ENCODE data around the gene TPRX1.
"Not testable (repeated sequence)": the region's sequence is repeated elsewhere in the genome, so short reads cannot be mapped to it uniquely, and the experiment has no call there.

TPRX1 gene

DNA sequence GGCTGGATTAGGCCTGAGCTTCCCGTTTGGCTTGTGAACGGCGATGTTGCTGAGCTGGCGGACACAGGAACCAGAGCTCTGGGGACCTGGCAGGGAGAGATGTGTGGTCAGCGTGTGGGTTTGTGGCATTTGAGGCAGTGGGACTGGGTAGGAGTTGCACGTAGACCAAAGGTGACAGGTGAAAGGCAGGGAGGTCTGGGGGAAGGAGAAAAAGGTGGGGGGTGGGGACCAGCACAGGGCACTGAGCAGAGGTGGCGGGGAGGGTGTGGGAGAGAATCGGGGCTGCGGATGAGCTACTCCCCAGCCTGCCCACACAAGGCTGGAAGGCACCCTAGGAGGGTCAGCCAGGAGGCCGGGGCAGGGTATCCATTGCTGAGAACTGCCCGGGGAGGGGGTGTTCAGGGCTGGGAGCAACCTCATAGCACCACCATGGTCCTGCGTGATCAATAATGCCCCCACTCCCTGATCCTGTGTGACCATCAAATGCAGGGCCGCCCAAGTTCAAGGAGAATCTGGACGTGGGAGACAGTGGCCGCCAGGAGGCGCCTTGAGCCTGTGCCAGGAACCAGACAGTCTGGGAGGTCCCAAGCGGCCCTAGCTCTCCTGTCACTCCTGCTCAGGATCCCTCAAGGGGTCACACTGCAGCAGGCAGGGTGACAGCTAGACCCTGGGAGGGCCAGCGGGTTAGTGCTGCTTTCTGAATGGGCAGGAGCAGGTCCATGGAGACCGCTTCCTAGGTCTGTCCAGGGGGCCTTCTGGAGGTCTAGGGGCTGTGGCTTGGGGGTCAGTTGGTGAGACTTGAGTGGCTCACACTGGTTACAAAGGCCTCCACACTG is 38.6 kb downstream of the TPRX1 start:
- peak; percentile 39 for DNase-seq

DNA sequence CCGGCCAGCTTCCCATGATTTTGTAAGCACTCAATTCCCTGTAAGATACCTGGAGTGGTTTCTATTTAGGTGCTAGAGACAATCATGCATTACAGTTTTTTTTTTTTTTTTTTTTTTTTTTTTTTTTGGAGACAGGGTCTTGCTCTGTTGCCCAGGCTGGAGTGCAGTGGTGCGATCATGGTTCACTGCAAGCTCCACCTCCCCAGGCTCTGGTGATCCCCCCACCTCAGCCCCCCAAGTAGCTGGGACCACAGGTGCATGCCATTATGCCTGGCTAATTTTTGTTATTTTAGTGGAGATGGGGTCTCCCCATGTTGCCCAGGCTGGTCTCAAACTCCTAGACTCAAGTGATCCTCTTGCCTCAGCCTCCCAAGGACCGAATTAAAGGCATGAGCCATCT is 39.6 kb downstream of the TPRX1 start:
- DNase-seq, result not testable (repeated sequence)

GRCh38 chr19:47762615-47763308 is 41.6 kb downstream of the TPRX1 start:
- DNase-seq, result no peak

GRCh38 chr19:47762151-47762550 is 42.2 kb downstream of the TPRX1 start:
- no peak for DNase-seq

DNA sequence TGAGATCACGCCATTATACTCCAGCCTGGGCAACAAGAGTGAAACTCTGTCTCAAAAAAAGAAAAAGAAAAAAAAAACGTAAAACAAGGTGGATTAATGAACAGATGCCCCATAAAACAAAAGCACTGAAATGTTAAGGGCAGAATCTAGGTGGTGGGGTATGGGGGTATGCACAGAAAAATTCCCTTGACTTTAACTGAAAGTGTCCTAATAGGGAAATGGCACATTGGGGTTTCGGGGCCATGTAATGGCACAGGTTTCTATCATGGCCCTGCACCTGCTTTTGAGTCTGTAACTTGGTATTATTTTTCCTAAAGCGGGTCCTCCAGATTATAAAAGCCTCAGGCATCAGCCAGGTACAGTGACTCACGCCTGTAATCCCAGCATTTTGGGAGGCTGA is 42.8 kb downstream of the TPRX1 start:
- DNase-seq, result no peak

- DNase-seq, result no peak
These were observed 43.7 kb downstream of the TPRX1 start for GRCh38 chr19:47760632-47760999.

GRCh38 chr19:47758443-47758804 is 45.9 kb downstream of the TPRX1 start:
- no peak for DNase-seq

DNA sequence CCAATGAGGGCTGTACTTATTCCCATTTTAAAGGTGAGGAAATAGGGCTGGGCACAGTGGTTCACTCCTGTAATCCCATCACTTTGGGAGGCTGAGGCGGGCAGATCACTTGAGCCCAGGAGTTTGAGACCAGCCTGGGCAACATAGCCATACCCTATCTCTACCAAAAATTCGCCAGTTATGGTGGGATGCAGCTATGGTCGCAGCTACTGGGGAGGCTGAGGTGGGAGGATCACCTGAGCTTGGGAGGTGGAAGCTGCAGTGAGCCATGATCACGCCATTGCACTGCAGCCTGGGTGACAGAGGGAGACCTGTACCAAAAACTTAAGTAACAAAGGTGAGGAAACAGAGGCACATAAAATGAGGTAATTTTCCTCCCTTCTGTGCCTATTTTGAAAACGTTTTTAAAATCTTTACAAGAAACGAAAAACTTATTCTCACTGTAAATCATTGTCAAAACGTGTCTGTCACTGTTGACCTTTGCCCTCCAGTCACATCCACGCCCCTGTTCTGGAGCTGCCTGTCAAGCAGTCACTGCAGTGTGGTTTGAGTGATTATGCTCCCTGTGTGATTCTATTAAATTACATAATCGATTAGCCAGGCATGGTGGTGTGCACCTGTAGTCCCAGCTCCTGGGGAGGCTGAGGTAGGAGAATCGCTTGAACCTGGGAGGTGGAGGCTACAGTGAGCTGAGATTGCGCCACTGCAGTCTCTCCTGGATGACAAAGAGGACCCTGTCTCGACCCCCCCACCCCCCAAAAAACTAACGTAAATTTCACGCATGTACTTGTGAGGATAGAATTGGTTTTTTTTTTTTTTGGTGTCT is 46.5 kb downstream of the TPRX1 start:
- DNase-seq, result no peak

DNA sequence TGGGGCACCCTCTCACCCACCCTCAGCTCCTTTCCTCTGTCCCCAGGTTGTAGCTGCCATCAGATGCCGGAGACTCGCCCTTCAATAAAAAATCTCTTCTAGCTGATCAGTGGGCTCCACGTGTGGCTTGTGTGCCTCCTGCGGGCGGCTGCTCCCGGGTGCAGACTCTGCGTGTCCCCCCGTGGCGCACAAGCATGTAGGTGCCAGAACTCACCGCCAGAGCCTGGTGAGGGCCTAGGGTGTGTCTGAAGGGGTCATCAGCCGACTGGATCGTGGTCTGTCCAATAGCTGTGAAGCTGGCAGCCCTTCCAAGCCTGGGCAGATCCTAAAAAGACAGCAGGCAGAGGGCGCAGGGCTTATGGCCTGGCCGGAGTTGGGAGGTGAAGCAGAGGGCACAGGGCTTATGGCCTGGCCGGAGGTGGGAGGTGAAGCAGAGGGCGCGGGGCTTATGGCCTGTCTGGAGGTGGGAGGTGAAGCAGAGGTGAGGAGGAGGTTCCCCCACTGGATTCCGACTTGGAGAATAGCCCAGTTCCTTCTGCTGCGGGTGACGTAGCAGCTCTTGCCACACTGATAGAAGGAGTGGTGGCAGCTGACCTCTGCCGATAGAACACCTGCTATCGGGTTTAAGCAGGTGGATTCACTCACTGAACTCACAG is 47.3 kb downstream of the TPRX1 start:
- DNase-seq, result no peak

DNA sequence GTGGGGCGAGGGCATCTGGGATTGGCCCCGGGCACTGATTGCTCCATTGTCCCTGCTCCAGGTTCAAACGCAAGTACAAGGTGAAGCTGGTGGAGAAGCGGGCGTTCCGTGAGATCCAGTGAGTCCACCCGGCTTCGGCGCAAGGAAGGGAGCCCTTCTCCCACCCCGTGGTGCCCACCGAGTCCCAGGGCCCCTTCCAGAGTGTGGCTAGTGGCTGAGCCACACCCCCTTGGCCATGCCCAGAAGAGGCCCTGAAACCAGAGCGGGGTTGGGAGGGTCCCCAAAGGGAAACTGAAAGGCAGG is 47.8 kb downstream of the TPRX1 start:
- DNase-seq, result no peak

DNA sequence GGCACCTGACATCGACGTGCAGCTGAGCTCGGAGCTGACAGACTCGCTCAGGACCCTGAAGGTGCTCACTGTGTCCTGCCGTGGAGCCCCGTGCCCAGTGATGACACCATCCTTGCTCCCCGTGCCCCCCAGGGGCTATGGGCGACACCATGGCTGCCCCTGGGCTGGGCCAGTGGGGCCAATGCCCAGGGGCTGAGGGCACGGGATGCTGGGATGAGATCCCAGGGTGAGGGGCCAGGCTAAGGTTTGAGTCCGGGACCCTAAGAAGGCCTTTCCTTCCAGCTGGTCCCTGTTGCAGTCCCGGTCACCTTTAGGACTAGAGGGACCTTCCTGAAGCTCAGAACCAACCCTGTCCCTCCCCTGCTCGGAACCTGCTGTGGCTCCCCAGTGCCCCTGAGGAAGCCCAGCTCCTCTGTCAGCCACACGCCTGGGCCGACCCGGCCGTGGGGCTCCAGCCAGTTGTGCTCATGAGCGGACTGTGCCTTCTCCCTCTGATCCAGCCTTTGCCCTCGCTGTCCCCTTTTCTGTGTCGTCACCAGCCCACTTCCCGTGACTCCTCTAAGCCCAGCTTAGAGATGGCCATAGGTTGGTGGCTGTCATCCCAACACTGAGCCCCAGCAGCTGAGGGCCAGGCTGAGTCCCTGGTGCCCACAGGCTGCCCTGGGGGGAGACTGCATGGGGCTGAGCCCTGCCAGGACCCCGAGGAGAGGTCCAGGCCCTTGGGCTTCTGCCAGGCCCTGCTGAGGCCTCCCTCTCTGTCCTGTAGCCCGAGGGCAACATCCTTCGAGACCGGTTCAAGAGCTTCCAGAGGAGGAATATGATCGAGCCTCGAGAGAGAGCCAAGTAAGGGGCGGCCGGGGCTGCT is 48.4 kb downstream of the TPRX1 start:
- DNase-seq, result no peak

DNA sequence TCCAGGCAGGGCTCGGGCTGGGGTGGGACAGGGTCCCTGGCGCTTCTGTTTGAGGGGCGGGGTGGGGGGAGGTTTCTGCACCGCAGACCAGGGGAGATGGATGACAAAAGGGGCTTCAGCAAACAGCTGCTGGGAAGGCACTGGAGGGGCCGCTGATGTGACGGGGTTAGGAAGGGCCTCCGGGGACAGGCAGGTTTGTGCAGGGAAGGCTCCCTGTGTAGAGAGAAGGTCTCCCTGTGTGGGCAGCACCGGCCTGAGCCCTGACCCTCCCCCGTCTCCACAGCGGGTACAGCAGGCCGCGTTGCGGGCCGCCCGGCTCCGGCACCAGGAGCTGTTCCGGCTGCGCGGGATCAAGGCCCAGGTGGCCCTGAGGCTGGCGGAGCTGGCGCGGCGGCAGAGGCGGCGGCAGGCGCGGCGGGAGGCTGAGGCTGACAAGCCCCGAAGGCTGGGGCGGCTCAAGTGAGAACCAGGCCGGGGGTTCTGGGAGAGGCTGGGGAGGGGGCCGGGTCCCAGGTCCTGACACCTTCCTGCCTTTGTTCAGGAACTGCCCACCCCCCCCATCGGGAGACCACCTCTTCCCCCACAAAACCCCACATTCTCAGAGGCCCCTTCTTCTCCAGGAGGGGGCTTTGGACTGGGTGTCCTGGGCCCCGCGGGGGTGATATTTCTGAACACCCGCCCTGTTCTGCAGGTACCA is 49.1 kb downstream of the TPRX1 start:
- no peak for DNase-seq

DNA sequence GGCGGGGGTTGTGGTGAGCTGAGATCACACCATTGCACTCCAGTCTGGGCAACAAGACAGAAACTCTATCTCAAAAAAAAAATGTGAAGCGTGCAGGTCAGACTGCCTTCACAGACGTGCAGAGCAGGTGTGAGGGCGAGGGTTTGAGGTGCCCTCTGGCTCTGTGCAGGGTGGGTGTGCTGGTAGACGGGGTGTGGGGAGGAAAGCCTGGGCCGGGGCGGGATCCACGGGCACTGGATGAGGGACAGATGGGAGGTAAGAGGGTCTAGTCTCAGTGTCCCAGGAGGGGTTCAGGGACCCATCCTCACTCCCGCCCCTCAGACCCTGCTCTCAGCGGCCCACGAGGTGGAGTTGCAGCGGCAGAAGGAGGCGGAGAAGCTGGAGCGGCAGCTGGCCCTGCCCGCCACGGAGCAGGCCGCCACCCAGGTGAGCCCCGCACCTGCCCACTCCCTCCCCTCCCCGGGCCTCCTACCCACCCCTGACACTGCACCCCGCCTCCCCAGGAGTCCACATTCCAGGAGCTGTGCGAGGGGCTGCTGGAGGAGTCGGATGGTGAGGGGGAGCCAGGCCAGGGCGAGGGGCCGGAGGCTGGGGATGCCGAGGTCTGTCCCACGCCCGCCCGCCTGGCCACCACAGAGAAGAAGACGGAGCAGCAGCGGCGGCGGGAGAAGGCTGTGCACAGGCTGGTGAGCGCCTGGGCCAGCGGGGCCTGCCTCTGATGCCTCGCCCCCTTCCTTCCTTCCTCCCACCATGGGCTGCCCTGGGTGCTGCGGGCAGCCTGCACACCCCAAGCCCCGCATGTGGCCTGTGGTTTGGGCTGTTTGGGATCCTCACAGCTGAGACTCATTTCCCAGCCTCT is 49.9 kb downstream of the TPRX1 start:
- no peak for DNase-seq

- no peak for DNase-seq
These were observed 51.7 kb downstream of the TPRX1 start for GRCh38 chr19:47752440-47753211.

All from activated CD4-positive, alpha-beta T cell treated with anti-CD3 and anti-CD28 coated beads, Interleukin-2, amount 50 U/mL, for 16 hours (primary cell).